ENCODE measurements around the gene FBXW4. TPM values are rescaled to one million over a fixed set of nuclear protein-coding genes. Genes with fewer than 3 reads are reported as not detected.
A peak's percentile ranks its signal among the peaks of the same experiment; 100 is the strongest.

FBXW4 gene
- total RNA-seq, 1 experiment from 2014 or later = 31.0 TPM

DNA sequence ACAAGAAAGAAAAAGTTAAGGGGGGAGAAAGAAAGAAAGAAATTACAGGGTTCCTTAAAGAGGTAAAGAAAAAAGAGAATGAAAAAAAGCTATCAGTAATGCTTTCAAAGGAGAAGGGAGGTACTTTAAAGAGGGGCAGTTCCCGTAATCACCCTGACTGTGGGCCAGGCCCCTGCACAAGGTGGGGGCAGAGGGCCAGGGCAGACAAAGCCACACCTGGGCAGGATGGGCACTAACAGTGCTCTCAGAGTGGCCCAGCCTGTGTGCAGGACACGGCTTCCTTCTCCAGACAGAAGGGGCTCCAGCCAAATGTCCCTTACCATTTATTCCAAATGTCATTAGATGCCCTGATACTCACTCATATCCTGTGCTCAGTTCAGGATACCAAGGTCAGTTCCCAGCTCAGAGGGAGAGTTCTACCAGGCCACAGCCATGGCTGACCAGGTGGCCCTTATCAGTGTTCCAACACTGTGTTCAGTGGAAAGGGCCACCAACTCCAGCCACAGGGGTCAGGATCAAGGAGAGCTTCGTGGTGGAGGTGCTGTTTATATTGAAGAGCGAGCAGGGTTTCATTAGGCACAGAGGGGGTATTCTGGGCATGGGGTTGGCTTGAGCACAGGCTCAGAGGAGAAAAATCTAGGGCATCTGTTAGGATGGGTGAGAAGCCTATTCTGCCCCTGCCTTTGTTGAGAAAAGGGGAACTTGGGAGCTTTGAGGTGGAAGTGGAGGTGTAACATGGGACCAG lies 77.0 kb downstream of the FBXW4 start:
- no peak for DNase-seq
- H4K20me1 ChIP-seq (ENCODE audit: insufficient read depth, low read depth, low read length) = no peaks in the 10 kb centered on the region
- peak overlapping the region; percentile 36 for H3K4me2 ChIP-seq (ENCODE audit: low read depth, low read length, poor library complexity, severe bottlenecking)
- no peak overlapping the region; the same call in 1 of the 2 replicates for H3K4me3 ChIP-seq (ENCODE audit: low read length)
- H3K27me3 ChIP-seq (ENCODE audit: low read length) = no peaks in the 10 kb centered on the region
- H3K4me1 ChIP-seq (ENCODE audit: low read length) = peaks cover 31% of the 10 kb centered on the region
- H3K9me2 ChIP-seq (replicated peaks; ENCODE audit: insufficient read depth, low read length) = no peaks in the 10 kb centered on the region
- no peaks in the 10 kb centered on the region for H3K9me3 ChIP-seq (ENCODE audit: low read length)
- peak overlapping the region; percentile 68 for H3K27ac ChIP-seq (ENCODE audit: low read length)
- no peaks in the 10 kb centered on the region for H3K36me3 ChIP-seq (ENCODE audit: insufficient read depth, low read length)
- peak overlapping the region; percentile 14 for H3K9ac ChIP-seq (ENCODE audit: low read length)
- H2AFZ ChIP-seq (ENCODE audit: low read length) = no peak overlapping the region
- H3K79me2 ChIP-seq (ENCODE audit: low read length) = no peaks in the 10 kb centered on the region

- Histone ChIP-seq H2AFZ (ENCODE audit: low read length) (no peak overlapping the region), H3K9me2 (replicated peaks; ENCODE audit: insufficient read depth, low read length) (no peaks in the 10 kb centered on the region), H3K4me3 (ENCODE audit: low read length) (no peak overlapping the region), H3K79me2 (ENCODE audit: low read length) (no peaks in the 10 kb centered on the region), H3K27me3 (ENCODE audit: low read length) (no peaks in the 10 kb centered on the region), H3K4me2 (ENCODE audit: low read depth, low read length, poor library complexity, severe bottlenecking) (peak overlapping the region; percentile 36), H3K4me1 (ENCODE audit: low read length) (peaks cover 31% of the 10 kb centered on the region), H4K20me1 (ENCODE audit: insufficient read depth, low read depth, low read length) (no peaks in the 10 kb centered on the region), H3K36me3 (ENCODE audit: insufficient read depth, low read length) (no peaks in the 10 kb centered on the region), H3K9ac (ENCODE audit: low read length) (peak overlapping the region; percentile 14; the same call in 1 of the 2 replicates), H3K9me3 (ENCODE audit: low read length) (no peaks in the 10 kb centered on the region), H3K27ac (ENCODE audit: low read length) (peak overlapping the region; percentile 68)
- DNase-seq = peak; percentile 63
Observed at GRCh38 chr10:101617102-101617823, 77.7 kb downstream of the FBXW4 start.

GRCh38 chr10:101616415-101617101 lies 78.4 kb downstream of the FBXW4 start:
- H3K4me3 ChIP-seq (ENCODE audit: low read length) = no peak overlapping the region
- no peaks in the 10 kb centered on the region for H3K36me3 ChIP-seq (ENCODE audit: insufficient read depth, low read length)
- H4K20me1 ChIP-seq (ENCODE audit: insufficient read depth, low read depth, low read length) = no peaks in the 10 kb centered on the region
- H3K4me1 ChIP-seq (ENCODE audit: low read length) = peaks cover 31% of the 10 kb centered on the region
- no peak overlapping the region for H3K4me2 ChIP-seq (ENCODE audit: low read depth, low read length, poor library complexity, severe bottlenecking)
- no peaks in the 10 kb centered on the region for H3K27me3 ChIP-seq (ENCODE audit: low read length)
- no peak for DNase-seq
- no peaks in the 10 kb centered on the region for H3K9me3 ChIP-seq (ENCODE audit: low read length)
- H3K79me2 ChIP-seq (ENCODE audit: low read length) = no peaks in the 10 kb centered on the region
- no peak overlapping the region for H3K9ac ChIP-seq (ENCODE audit: low read length)
- H2AFZ ChIP-seq (ENCODE audit: low read length) = no peak overlapping the region
- peak overlapping the region; percentile 68; the same call in 1 of the 2 replicates for H3K27ac ChIP-seq (ENCODE audit: low read length)
- no peaks in the 10 kb centered on the region for H3K9me2 ChIP-seq (replicated peaks; ENCODE audit: insufficient read depth, low read length)

DNA sequence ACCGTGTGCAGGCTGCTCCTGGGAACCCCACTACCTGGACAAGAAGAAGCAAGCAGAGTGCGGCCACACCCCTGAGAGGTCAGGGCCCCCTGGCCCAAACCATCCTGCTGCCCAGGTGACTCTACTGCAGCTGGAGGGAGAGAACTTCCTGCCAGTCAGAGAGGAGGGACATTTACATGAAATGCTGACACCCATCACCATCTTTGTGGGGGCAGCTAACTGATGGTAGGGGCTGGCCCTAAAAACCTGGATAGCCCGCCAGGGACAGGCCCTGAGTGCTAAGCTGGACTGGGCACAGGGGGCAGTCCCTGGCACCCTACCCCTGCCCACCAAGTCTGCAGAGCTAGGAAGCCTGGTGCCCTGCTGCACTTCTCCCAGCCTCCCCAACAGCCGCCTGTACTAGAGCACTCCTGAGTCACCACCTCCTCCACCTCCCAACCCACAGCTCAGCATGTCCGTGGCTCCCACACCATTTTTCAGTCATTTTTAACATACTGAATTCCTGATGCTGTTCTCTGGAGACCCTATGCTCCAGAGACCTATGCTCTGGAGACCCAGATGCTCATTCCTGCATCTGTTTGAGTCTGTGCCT lies 79.3 kb downstream of the FBXW4 start:
- Histone ChIP-seq H3K4me1 (ENCODE audit: low read length) (peaks cover 31% of the 10 kb centered on the region), H2AFZ (ENCODE audit: low read length) (no peak overlapping the region), H3K9ac (ENCODE audit: low read length) (no peak overlapping the region), H4K20me1 (ENCODE audit: insufficient read depth, low read depth, low read length) (no peaks in the 10 kb centered on the region), H3K9me3 (ENCODE audit: low read length) (no peaks in the 10 kb centered on the region), H3K36me3 (ENCODE audit: insufficient read depth, low read length) (no peaks in the 10 kb centered on the region), H3K4me3 (ENCODE audit: low read length) (no peak overlapping the region), H3K27me3 (ENCODE audit: low read length) (no peaks in the 10 kb centered on the region), H3K79me2 (ENCODE audit: low read length) (no peaks in the 10 kb centered on the region), H3K27ac (ENCODE audit: low read length) (no peak overlapping the region), H3K4me2 (ENCODE audit: low read depth, low read length, poor library complexity, severe bottlenecking) (no peak overlapping the region), H3K9me2 (replicated peaks; ENCODE audit: insufficient read depth, low read length) (no peaks in the 10 kb centered on the region)
- no peak for DNase-seq

DNA sequence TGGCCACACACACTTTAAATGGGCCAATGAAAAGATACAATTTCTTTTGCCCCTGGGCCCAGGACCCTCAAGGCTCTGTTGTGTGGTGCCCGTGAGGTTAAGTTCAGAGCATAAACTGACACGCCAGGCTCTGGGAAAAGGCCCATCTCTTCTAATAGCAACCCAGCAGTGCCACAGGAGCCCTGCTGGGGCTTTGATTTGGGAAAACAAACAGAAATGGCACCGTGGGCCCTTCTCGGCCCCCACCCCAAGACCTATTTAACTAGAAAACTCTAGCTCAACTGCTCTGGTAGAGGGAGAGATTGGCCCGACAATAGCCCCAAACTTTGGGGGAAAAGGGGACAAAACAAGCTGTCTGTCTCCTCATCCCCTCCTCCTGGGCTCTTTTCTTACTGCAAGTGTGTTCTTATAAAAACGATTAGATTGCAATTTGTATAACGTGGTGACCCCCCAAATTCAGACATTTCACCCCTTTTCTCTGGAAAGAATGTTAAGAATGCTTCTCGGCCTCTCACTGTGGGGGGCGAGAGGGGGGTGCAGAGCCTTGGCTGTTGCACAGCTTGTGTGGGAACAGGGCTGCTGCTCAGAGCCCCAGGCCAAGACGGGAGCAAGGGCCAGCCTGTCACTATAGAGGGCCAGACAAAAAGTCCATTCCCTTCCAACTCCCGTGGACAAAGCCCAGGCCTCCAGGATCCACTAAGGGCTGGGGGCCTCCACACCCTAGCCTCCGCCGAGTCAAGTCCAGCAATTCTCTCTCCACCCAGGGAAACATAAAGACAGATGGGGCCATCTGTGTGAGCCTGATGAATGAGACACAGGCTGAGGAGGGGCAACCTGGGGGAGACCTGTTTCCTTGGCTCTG lies 80.1 kb downstream of the FBXW4 start:
- Histone ChIP-seq H3K9me3 (ENCODE audit: low read length) (no peaks in the 10 kb centered on the region), H3K4me1 (ENCODE audit: low read length) (peaks cover 27% of the 10 kb centered on the region), H3K4me3 (ENCODE audit: low read length) (no peak overlapping the region), H3K9me2 (replicated peaks; ENCODE audit: insufficient read depth, low read length) (no peaks in the 10 kb centered on the region), H3K79me2 (ENCODE audit: low read length) (no peaks in the 10 kb centered on the region), H3K36me3 (ENCODE audit: insufficient read depth, low read length) (no peaks in the 10 kb centered on the region), H3K4me2 (ENCODE audit: low read depth, low read length, poor library complexity, severe bottlenecking) (no peak overlapping the region), H3K27me3 (ENCODE audit: low read length) (no peaks in the 10 kb centered on the region), H4K20me1 (ENCODE audit: insufficient read depth, low read depth, low read length) (no peaks in the 10 kb centered on the region), H3K9ac (ENCODE audit: low read length) (no peak overlapping the region), H3K27ac (ENCODE audit: low read length) (no peak overlapping the region), H2AFZ (ENCODE audit: low read length) (no peak overlapping the region)
- DNase-seq = no peak

DNA sequence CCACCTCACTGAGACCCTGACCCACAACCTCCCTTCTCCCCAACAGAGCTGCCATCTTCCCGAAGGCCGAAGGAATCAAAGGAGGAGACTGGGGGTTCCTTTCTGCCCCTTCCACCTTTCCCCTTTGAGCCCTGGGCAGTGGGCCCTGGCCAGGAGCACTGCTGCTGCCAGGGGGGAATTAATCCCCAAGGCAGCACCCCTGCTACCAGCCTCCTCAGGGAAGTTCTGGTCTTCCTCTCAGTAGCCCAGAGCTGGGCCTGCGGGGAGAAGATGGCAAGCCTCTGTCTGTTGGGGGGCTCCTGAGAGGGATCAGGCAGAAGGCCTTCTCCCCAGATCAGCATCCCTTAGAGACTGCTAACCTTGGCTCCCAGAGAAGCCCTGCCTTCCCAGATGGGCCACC lies 81.3 kb downstream of the FBXW4 start:
- no peak for DNase-seq
- Histone ChIP-seq H3K4me1 (ENCODE audit: low read length) (peaks cover 16% of the 10 kb centered on the region), H4K20me1 (ENCODE audit: insufficient read depth, low read depth, low read length) (no peaks in the 10 kb centered on the region), H3K9ac (ENCODE audit: low read length) (no peak overlapping the region), H3K79me2 (ENCODE audit: low read length) (no peaks in the 10 kb centered on the region), H3K27ac (ENCODE audit: low read length) (no peak overlapping the region), H3K4me3 (ENCODE audit: low read length) (no peak overlapping the region), H3K27me3 (ENCODE audit: low read length) (no peaks in the 10 kb centered on the region), H3K36me3 (ENCODE audit: insufficient read depth, low read length) (no peaks in the 10 kb centered on the region), H3K4me2 (ENCODE audit: low read depth, low read length, poor library complexity, severe bottlenecking) (no peak overlapping the region), H3K9me3 (ENCODE audit: low read length) (no peaks in the 10 kb centered on the region), H2AFZ (ENCODE audit: low read length) (no peak overlapping the region), H3K9me2 (replicated peaks; ENCODE audit: insufficient read depth, low read length) (no peaks in the 10 kb centered on the region)

GRCh38 chr10:101612872-101613271 lies 82.1 kb downstream of the FBXW4 start:
- H3K36me3 ChIP-seq (ENCODE audit: insufficient read depth, low read length) = no peaks in the 10 kb centered on the region
- no peaks in the 10 kb centered on the region for H4K20me1 ChIP-seq (ENCODE audit: insufficient read depth, low read depth, low read length)
- no peaks in the 10 kb centered on the region for H3K9me2 ChIP-seq (replicated peaks; ENCODE audit: insufficient read depth, low read length)
- H3K27ac ChIP-seq (ENCODE audit: low read length) = no peak overlapping the region
- no peak overlapping the region for H3K4me2 ChIP-seq (ENCODE audit: low read depth, low read length, poor library complexity, severe bottlenecking)
- no peak overlapping the region for H3K4me3 ChIP-seq (ENCODE audit: low read length)
- DNase-seq = no peak
- H3K9ac ChIP-seq (ENCODE audit: low read length) = no peak overlapping the region
- H2AFZ ChIP-seq (ENCODE audit: low read length) = no peak overlapping the region
- H3K4me1 ChIP-seq (ENCODE audit: low read length) = peaks cover 8% of the 10 kb centered on the region
- H3K9me3 ChIP-seq (ENCODE audit: low read length) = no peaks in the 10 kb centered on the region
- H3K27me3 ChIP-seq (ENCODE audit: low read length) = no peaks in the 10 kb centered on the region
- H3K79me2 ChIP-seq (ENCODE audit: low read length) = no peaks in the 10 kb centered on the region
